Endometrial microvascular endothelial cells (primary cell): ENCODE data around the gene CLP1. TPM values are rescaled to one million over a fixed set of nuclear protein-coding genes. Genes with fewer than 3 reads are reported as not detected.
"Not testable (repeated sequence)": the region's sequence is repeated elsewhere in the genome, so short reads cannot be mapped to it uniquely, and the experiment has no call there.

Experiments used
- in situ Hi-C: cut with HindIII; loops from 2 replicates; pipeline ENCODE4 v1.10.0; 2017; ENCODE audit warnings: low sequenced_read_pairs, low pct_unique_long_range_greater_than_20kb; ENCODE audit errors: inconsistent ontology term
- total RNA-seq: library from RNA; depleted of rRNA; stranded (reverse); fragments of >200 nt; gene quantifications from one replicate; pipeline ENCODE4 v1.2.3, GENCODE V29; 2015; ENCODE audit errors: inconsistent ontology term

CLP1 gene
- total RNA-seq, 1 donor from 2014 or later, result 20.6 TPM

- in situ Hi-C loops, result no loop called here
Observed at GRCh38 chr11:57639321-57640067, 18.1 kb upstream of the CLP1 start.

GRCh38 chr11:57640068-57640800, 17.3 kb upstream of the CLP1 start:
- in situ Hi-C loops, result no loop called here

GRCh38 chr11:57641011-57641807, 16.4 kb upstream of the CLP1 start:
- in situ Hi-C loops, result no loop called here

GRCh38 chr11:57643802-57644201, 13.8 kb upstream of the CLP1 start:
- in situ Hi-C loops, result no loop called here

- in situ Hi-C loops, result no loop called here
Observed at GRCh38 chr11:57644748-57645688, 12.5 kb upstream of the CLP1 start.

GRCh38 chr11:57645689-57646085, 11.9 kb upstream of the CLP1 start:
- in situ Hi-C loops, result no loop called here

GRCh38 chr11:57646194-57646798, 11.3 kb upstream of the CLP1 start:
- in situ Hi-C loops, result no loop called here

- in situ Hi-C loops, result no loop called here
Observed at GRCh38 chr11:57646799-57647303, 10.7 kb upstream of the CLP1 start.

GRCh38 chr11:57647372-57647771, 10.2 kb upstream of the CLP1 start:
- in situ Hi-C loops, result no loop called here

GRCh38 chr11:57647960-57648800, 9.4 kb upstream of the CLP1 start:
- in situ Hi-C loops, result no loop called here

- in situ Hi-C loops, result no loop called here
Observed at GRCh38 chr11:57648801-57649735, 8.5 kb upstream of the CLP1 start.

- in situ Hi-C loops, result no loop called here
Observed at GRCh38 chr11:57649826-57650738, 7.5 kb upstream of the CLP1 start, which contains the start of gene YPEL4. Gene YPEL4, minus strand, starts transcription at chr11:57649912. Its CDS starts 2,805 bp downstream, at chr11:57647107.

- in situ Hi-C loops, result no loop called here
Observed at GRCh38 chr11:57650739-57651090, 6.8 kb upstream of the CLP1 start.

GRCh38 chr11:57651408-57651807, 6.2 kb upstream of the CLP1 start:
- in situ Hi-C loops, result no loop called here

- in situ Hi-C loops, result not testable (repeated sequence)
Observed at GRCh38 chr11:57652230-57652629, 5.3 kb upstream of the CLP1 start.
